A673 (cell line): ENCODE measurements around the gene GRIFIN. TPM values are rescaled to one million over a fixed set of nuclear protein-coding genes. Genes with fewer than 3 reads are reported as not detected.

Source experiments
- BruUV-seq: library from RNA; stranded (reverse); fragments of 400-500 nt; replicated peaks from 2 replicates; lab custom pipeline; 2021; lab: Mats Ljungman, UMichigan
- CTCF ChIA-PET: fragments of 300-600 bp; sonication (Branson Sonifier 250); formaldehyde crosslinking; loops from one replicate; lab custom pipeline; 2022; ENCODE audit warnings: antibody characterized with exemption; lab: Charles Lee
- POLR2A ChIA-PET: fragments of 300-600 bp; sonication (Branson Sonifier 250); formaldehyde crosslinking; loops from one replicate; lab custom pipeline; 2022; ENCODE audit warnings: antibody characterized with exemption; ENCODE audit not compliant: low non-redundant PET; lab: Charles Lee
- DNase-seq: peaks from one replicate; pipeline ENCODE4 v3.0.0-alpha.2; 2015; ENCODE audit warnings: low spot score
- H3K27ac ChIP-seq: fragments of 200-600 bp; sonication (generic); 2 replicates; pipeline ENCODE4 v1.5.1; 2016; ENCODE audit warnings: mixed run types, low read depth, mild to moderate bottlenecking, mixed read lengths, antibody characterized with exemption, low read length; ENCODE audit not compliant: poor library complexity, severe bottlenecking
- H3K27me3 ChIP-seq: fragments of 200-600 bp; sonication (generic); replicated peaks from 2 replicates; pipeline ENCODE4 v1.6.1; 2017; ENCODE audit warnings: mixed run types, low read depth, mild to moderate bottlenecking, mixed read lengths, antibody characterized with exemption, low read length; ENCODE audit not compliant: insufficient read depth, poor library complexity
- H3K36me3 ChIP-seq: fragments of 200-600 bp; sonication (generic); 2 replicates; pipeline ENCODE4 v1.6.1; 2016; ENCODE audit warnings: mixed run types, mild to moderate bottlenecking, mixed read lengths, antibody characterized with exemption, low read length; ENCODE audit not compliant: insufficient read depth, poor library complexity, severe bottlenecking
- H3K4me1 ChIP-seq: fragments of 200-600 bp; sonication (generic); 2 replicates; pipeline ENCODE4 v1.6.1; 2017; ENCODE audit warnings: mixed run types, mild to moderate bottlenecking, mixed read lengths, antibody characterized with exemption, low read length; ENCODE audit not compliant: insufficient read depth, poor library complexity, severe bottlenecking
- H3K4me3 ChIP-seq: fragments of 200-600 bp; sonication (generic); 2 replicates; pipeline ENCODE4 v1.5.1; 2016; ENCODE audit warnings: low read depth, mixed run types, mild to moderate bottlenecking, mixed read lengths, low read length; ENCODE audit not compliant: poor library complexity, severe bottlenecking
- H3K9me3 ChIP-seq: fragments of 200-600 bp; sonication (generic); 2 replicates; pipeline ENCODE4 v1.6.1; 2016; ENCODE audit warnings: mixed run types, low read depth, mild to moderate bottlenecking, mixed read lengths, antibody characterized with exemption, low read length; ENCODE audit not compliant: poor library complexity, severe bottlenecking
- CTCF ChIP-seq: fragments of 300-800, 200-600 bp; sonication (generic); conservative IDR thresholded peaks from 2 replicates; pipeline ENCODE4 v1.5.1; 2017; ENCODE audit warnings: low read depth, mild to moderate bottlenecking, antibody characterized with exemption, low read length, moderate library complexity, mixed read lengths
- EZH2 ChIP-seq: fragments of 200-600 bp; sonication (generic); IDR thresholded peaks from 2 replicates; pipeline ENCODE4 v1.6.1; 2017; ENCODE audit warnings: borderline replicate concordance, low read depth, mild to moderate bottlenecking, mixed read lengths, antibody characterized with exemption, low read length; ENCODE audit not compliant: poor library complexity, severe bottlenecking
- intact Hi-C: fragments of 100-400 bp; cut with micrococcal nuclease; formaldehyde crosslinking; loops from one replicate; pipeline ENCODE4 v1.10.0; 2022; ENCODE audit not compliant: unreplicated experiment
- total RNA-seq: library from RNA; stranded (reverse); gene quantifications from 2 replicates; pipeline ENCODE4 v1.2.3, GENCODE V29; 2021

The GRIFIN gene
- total RNA-seq, 1 experiment from 2014 or later: not detected

DNA sequence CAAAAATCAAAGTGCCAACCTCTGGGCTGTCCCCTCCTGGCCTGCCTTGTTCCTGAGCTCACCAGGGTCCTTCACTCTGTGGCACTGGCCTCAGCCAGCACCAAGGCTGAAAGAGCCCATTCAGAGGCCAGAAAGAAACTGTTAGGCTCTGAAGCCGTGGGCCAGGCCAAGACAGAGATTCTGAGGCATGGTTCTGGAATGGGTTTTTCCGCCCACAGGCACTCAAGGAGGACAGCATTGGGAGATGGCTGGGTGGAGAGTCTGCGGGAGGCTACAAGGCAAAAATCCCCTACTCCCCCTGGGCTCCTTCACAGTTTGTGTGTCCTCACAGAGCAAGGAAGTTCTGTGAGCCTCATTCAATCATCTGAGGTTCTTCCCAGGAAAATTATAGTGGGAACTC lies 31.7 kb downstream of the GRIFIN start:
- Histone ChIP-seq H3K27me3 (no peaks in the 10 kb centered on the region), H3K4me3 (no peak overlapping the region), H3K36me3 (no peaks in the 10 kb centered on the region), H3K27ac (no peak overlapping the region), H3K9me3 (no peaks in the 10 kb centered on the region), H3K4me1 (no peaks in the 10 kb centered on the region)
- intact Hi-C loops: no loop called here
- DNase-seq: no peak
- ChIA-PET POLR2A (no interaction called here), CTCF (no interaction called here)
- BruUV-seq: no TSS peak
- TF ChIP-seq CTCF (no peak), EZH2 (no peak)

DNA sequence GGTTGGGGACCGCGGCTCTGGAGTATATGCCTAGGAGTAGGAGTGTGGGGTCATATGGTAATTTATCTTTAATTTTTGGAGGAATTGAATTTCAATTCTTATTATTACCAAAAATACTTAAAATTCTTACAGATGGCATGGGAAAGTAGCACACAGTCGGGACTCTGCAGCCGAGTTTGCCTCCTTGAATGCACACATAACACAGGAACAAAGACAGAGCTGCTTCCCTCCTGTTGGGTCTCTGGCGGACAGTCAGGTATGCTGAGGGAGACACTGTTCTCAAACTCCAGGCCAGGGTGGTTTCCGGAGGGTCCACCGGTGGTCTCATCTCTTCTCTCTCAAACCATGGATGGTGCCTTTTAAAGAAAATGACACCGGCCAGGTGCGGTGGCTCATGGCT lies 32.7 kb downstream of the GRIFIN start:
- CTCF ChIA-PET: no interaction called here

GRCh38 chr7:2441430-2442058 lies 34.7 kb downstream of the GRIFIN start:
- no peak overlapping the region for H3K4me3 ChIP-seq
- TF ChIP-seq CTCF (no peak), EZH2 (no peak)
- BruUV-seq: no TSS peak
- CTCF ChIA-PET: interaction anchor here (0.6 kb wide), 1 partner anchor 239 kb away, joined by 3 read pairs; no protein-coding TSS in a partner anchor
- no peaks in the 10 kb centered on the region for H3K27me3 ChIP-seq
- no peak overlapping the region for H3K27ac ChIP-seq
- intact Hi-C loops: no loop called here
- POLR2A ChIA-PET: no interaction called here
- no peaks in the 10 kb centered on the region for H3K4me1 ChIP-seq
- H3K36me3 ChIP-seq: no peaks in the 10 kb centered on the region
- no peaks in the 10 kb centered on the region for H3K9me3 ChIP-seq
- DNase-seq: no peak

More for the DNA sequence above, 32.7 kb downstream of the GRIFIN start:
- Histone ChIP-seq H3K36me3 (no peaks in the 10 kb centered on the region), H3K27ac (no peak overlapping the region), H3K9me3 (no peaks in the 10 kb centered on the region), H3K27me3 (no peaks in the 10 kb centered on the region), H3K4me1 (no peaks in the 10 kb centered on the region), H3K4me3 (no peak overlapping the region)
- TF ChIP-seq CTCF (no peak), EZH2 (no peak)
- POLR2A ChIA-PET: no interaction called here
- no peak for DNase-seq
- no TSS peak for BruUV-seq
- intact Hi-C loops: no loop called here
